ENCODE measurements around the gene TSEN2. TPM values are rescaled to one million over a fixed set of nuclear protein-coding genes. Genes with fewer than 3 reads are reported as not detected.

TSEN2 gene
- total and polyA plus RNA-seq, 9 of the 15 experiments (the other 6 are each of a cell fraction or from before 2014, with no cell fraction given): 38.5 to 76.3 (median 46.6) TPM

DNA sequence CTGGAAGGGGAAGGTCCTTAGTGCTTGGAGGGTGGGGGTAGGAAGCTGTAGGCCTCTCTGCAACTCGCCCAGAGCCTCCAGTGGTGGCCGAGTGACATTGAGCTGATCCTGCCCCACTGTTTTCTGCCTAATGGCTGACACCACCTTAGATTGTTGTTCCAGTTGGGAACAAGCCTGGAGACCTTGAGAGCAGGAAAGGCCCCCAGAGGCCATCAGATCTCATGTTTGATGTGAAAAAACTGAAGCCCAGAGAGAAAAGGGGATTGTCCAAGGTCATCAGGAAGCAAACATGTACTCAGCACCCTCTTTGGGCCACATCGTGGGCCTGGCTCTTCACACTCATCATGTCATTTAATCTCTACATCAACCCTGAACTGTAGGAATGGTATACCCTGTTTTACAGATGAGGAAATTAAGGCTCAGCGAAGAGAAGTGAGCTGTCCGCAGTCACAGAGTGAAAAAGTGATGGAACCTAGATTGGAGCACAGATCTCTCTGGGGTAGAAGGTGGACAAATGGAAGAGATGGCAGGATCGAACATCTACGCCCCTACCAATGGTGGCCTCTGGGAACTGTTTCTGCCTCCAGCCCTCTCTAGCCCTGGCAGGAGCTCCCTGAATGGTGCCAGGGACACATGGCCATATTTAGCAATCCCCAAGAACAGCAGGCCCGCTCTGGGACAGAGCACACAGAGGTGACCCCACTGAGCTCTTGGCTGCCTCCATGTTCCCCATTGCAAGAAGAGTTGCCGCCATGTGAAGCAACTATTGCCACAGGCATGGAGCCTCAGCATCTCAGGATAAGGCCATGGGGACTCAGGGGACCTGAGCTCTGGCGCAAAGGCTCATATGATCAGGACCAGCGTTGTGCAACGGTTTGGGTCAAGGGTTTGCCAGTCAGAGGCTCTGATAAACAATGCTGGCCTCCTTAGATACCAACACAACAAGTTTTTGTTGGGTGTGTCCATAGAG, 31.6 kb upstream of the TSEN2 start (continued):
- TF ChIP-seq, protein P1, sequence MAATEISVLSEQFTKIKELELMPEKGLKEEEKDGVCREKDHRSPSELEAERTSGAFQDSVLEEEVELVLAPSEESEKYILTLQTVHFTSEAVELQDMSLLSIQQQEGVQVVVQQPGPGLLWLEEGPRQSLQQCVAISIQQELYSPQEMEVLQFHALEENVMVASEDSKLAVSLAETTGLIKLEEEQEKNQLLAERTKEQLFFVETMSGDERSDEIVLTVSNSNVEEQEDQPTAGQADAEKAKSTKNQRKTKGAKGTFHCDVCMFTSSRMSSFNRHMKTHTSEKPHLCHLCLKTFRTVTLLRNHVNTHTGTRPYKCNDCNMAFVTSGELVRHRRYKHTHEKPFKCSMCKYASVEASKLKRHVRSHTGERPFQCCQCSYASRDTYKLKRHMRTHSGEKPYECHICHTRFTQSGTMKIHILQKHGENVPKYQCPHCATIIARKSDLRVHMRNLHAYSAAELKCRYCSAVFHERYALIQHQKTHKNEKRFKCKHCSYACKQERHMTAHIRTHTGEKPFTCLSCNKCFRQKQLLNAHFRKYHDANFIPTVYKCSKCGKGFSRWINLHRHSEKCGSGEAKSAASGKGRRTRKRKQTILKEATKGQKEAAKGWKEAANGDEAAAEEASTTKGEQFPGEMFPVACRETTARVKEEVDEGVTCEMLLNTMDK (IDR thresholded peaks at IDR 0.05; ENCODE audit: borderline replicate concordance, insufficient read depth, low read depth, low read length, poor library complexity, severe bottlenecking): no peak
- TF ChIP-seq ZNF146 (CRISPR knock-in tag; IDR thresholded peaks at IDR 0.05; ENCODE audit: unreplicated experiment) (no peak), ZNF589 (CRISPR knock-in tag; IDR thresholded peaks at IDR 0.05; ENCODE audit: low read depth) (no peak)

- WGBS (ENCODE audit: insufficient coverage, low coverage, missing lambda C conversion rate): under 1% methylated on average over 6 of the region's 6 CpGs
- H3K27ac ChIP-seq (ENCODE audit: extremely low read depth, low read depth, low read length): no peak overlapping the region
- no peaks in the 10 kb centered on the region for H3K79me2 ChIP-seq (ENCODE audit: control insufficient read depth, insufficient read depth, low read length)
- no peak for FAIRE-seq
- no peak overlapping the region for H3K9ac ChIP-seq (ENCODE audit: insufficient read depth in 1 of 2, low read depth in 2 of 2, low read length in 2 of 2)
- peaks cover 5 to 39% of the 10 kb centered on the region in 2 experiments for H3K27me3 ChIP-seq (ENCODE audit: control insufficient read depth in 2 of 2, insufficient read depth in 2 of 2, low read length in 2 of 2)
- ATAC-seq: no peak
- no TSS peak for BruUV-seq (replicated peaks)
- H2AFZ ChIP-seq (ENCODE audit: low read depth, low read length): no peak overlapping the region
- H3K36me3 ChIP-seq (ENCODE audit: control insufficient read depth, insufficient read depth, low read length): no peaks in the 10 kb centered on the region
- H3K4me1 ChIP-seq (replicated peaks in 1 of 2; ENCODE audit: control insufficient read depth in 2 of 2, insufficient read depth in 2 of 2, low read length in 2 of 2): no peaks in the 10 kb centered on the region
- H3K4me3 ChIP-seq: no peak overlapping the region
- ChIA-PET POLR2A (interaction anchor here (0.6 kb wide), 1 partner anchor 27 kb away, joined by 3 read pairs; no protein-coding TSS in a partner anchor), CTCF (ENCODE audit: low intra/inter-chr PET ratio) (interaction anchor here (0.6 kb wide), 1 partner anchor 799 kb away, joined by 3 read pairs; no protein-coding TSS in a partner anchor)
- DNase-seq (ENCODE audit: extremely low read depth in 1 of 4, low spot score in 3 of 4): no peak
- no peak overlapping the region for H3K4me2 ChIP-seq (ENCODE audit: insufficient read depth, low read length)
- no peaks in the 10 kb centered on the region for H3K9me1 ChIP-seq (ENCODE audit: control insufficient read depth, insufficient read depth, low read length)
- no peaks in the 10 kb centered on the region for H3K9me3 ChIP-seq (replicated peaks; ENCODE audit: control insufficient read depth, insufficient read depth, low read depth, low read length)
- intact Hi-C loops (cut with micrococcal nuclease): no loop called here
- in situ Hi-C loops (cut with MboI): no loop called here
- H4K20me1 ChIP-seq (replicated peaks; ENCODE audit: control insufficient read depth, insufficient read depth, low read length): 0 out of 2 replicates have a peak, but pooled peaks cover 5% of the 10 kb centered on the region
- TF ChIP-seq, protein P2, sequence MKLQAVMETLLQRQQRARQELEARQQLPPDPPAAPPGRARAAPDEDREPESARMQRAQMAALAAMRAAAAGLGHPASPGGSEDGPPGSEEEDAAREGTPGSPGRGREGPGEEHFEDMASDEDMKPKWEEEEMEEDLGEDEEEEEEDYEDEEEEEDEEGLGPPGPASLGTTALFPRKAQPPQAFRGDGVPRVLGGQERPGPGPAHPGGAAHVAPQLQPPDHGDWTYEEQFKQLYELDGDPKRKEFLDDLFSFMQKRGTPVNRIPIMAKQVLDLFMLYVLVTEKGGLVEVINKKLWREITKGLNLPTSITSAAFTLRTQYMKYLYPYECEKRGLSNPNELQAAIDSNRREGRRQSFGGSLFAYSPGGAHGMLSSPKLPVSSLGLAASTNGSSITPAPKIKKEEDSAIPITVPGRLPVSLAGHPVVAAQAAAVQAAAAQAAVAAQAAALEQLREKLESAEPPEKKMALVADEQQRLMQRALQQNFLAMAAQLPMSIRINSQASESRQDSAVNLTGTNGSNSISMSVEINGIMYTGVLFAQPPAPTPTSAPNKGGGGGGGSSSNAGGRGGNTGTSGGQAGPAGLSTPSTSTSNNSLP (IDR thresholded peaks at IDR 0.05; ENCODE audit: borderline replicate concordance, low read depth, low read length): no peak
- no peak for TF ChIP-seq ZBTB17 (CRISPR knock-in tag; IDR thresholded peaks at IDR 0.05)
- TF ChIP-seq MIER1 (IDR thresholded peaks at IDR 0.05; ENCODE audit: low read depth): no peak
- TF ChIP-seq HMG20A (CRISPR knock-in tag; conservative IDR thresholded peaks at IDR 0.05): no peak
- TF ChIP-seq KDM5B (IDR thresholded peaks at IDR 0.05; ENCODE audit: insufficient replicate concordance, low read depth, low read length): no peak
- TF ChIP-seq, protein P3, sequence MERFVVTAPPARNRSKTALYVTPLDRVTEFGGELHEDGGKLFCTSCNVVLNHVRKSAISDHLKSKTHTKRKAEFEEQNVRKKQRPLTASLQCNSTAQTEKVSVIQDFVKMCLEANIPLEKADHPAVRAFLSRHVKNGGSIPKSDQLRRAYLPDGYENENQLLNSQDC (CRISPR knock-in tag; IDR thresholded peaks at IDR 0.05): no peak
- TF ChIP-seq CXXC5 (CRISPR knock-in tag; IDR thresholded peaks at IDR 0.05): no peak
- TF ChIP-seq FOXP1 (CRISPR knock-in tag; IDR thresholded peaks at IDR 0.05): no peak
- TF ChIP-seq, protein P4, sequence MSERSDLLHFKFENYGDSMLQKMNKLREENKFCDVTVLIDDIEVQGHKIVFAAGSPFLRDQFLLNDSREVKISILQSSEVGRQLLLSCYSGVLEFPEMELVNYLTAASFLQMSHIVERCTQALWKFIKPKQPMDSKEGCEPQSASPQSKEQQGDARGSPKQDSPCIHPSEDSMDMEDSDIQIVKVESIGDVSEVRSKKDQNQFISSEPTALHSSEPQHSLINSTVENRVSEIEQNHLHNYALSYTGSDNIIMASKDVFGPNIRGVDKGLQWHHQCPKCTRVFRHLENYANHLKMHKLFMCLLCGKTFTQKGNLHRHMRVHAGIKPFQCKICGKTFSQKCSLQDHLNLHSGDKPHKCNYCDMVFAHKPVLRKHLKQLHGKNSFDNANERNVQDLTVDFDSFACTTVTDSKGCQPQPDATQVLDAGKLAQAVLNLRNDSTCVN (CRISPR knock-in tag; IDR thresholded peaks at IDR 0.05): no peak
Measured at GRCh38 chr3:12454076-12454815, 30.0 kb upstream of the TSEN2 start.

Data from K562 (cell line).